GM18519 (cell line): ENCODE measurements around the gene NCOA1.
A peak's percentile ranks its signal among the peaks of the same experiment; 100 is the strongest.
"Not testable (repeated sequence)": the region's sequence is repeated elsewhere in the genome, so short reads cannot be mapped to it uniquely, and the experiment has no call there.

Source experiments
- ATAC-seq: cut with Tn5 transposase; IDR thresholded peaks from one replicate; pipeline ENCODE4 v1.9.1; 2021; ENCODE audit warnings: mild to moderate bottlenecking, moderate library complexity; ENCODE audit not compliant: unreplicated experiment, low FRiP score

The NCOA1 gene

GRCh38 chr2:24473626-24474025, 17.4 kb upstream of the NCOA1 start:
- no peak for ATAC-seq

- ATAC-seq = no peak
Observed at GRCh38 chr2:24474053-24474452, 17.0 kb upstream of the NCOA1 start.

GRCh38 chr2:24477229-24477628, 13.8 kb upstream of the NCOA1 start:
- ATAC-seq = no peak

- no peak for ATAC-seq
Observed at GRCh38 chr2:24478243-24478642, 12.8 kb upstream of the NCOA1 start.

GRCh38 chr2:24480245-24480644, 10.8 kb upstream of the NCOA1 start:
- no peak for ATAC-seq

- no peak for ATAC-seq
Observed at GRCh38 chr2:24482251-24482971, 8.6 kb upstream of the NCOA1 start.

- ATAC-seq = no peak
Observed at GRCh38 chr2:24482972-24483300, 8.1 kb upstream of the NCOA1 start.

GRCh38 chr2:24484677-24485076, 6.4 kb upstream of the NCOA1 start:
- not testable (repeated sequence) for ATAC-seq

GRCh38 chr2:24485197-24485596, 5.9 kb upstream of the NCOA1 start:
- ATAC-seq = no peak

- no peak for ATAC-seq
Observed at GRCh38 chr2:24486636-24487205, 4.3 kb upstream of the NCOA1 start.

- no peak for ATAC-seq
Observed at GRCh38 chr2:24489465-24490180, 1.4 kb upstream of the NCOA1 start.

GRCh38 chr2:24490181-24490689, 819 bp upstream of the NCOA1 start:
- no peak for ATAC-seq

- peak; percentile 25 for ATAC-seq
Observed at GRCh38 chr2:24491542-24492420, 727 bp downstream of the NCOA1 start.

GRCh38 chr2:24492421-24493279, 1.6 kb downstream of the NCOA1 start:
- ATAC-seq = no peak

- no peak for ATAC-seq
Observed at GRCh38 chr2:24493713-24494112, 2.7 kb downstream of the NCOA1 start.

- ATAC-seq = no peak
Observed at GRCh38 chr2:24494410-24494809, 3.4 kb downstream of the NCOA1 start.

- no peak for ATAC-seq
Observed at GRCh38 chr2:24495451-24495850, 4.4 kb downstream of the NCOA1 start.

GRCh38 chr2:24496959-24497358, 5.9 kb downstream of the NCOA1 start:
- no peak for ATAC-seq

- no peak for ATAC-seq
Observed at GRCh38 chr2:24497685-24498084, 6.6 kb downstream of the NCOA1 start.

- no peak for ATAC-seq
Observed at GRCh38 chr2:24498121-24498520, 7.1 kb downstream of the NCOA1 start.
